KOPT-K1 (cell line): Measurements from ENCODE around the gene PRDM16.

Experiments used
- H3K27ac ChIP-seq: fragments of 200-600 bp; sonication (generic); 2 replicates; pipeline ENCODE4 v1.5.1; 2016; ENCODE audit warnings: antibody characterized with exemption, mild to moderate bottlenecking, low read depth, low read length; ENCODE audit not compliant: poor library complexity, severe bottlenecking
- H3K36me3 ChIP-seq: fragments of 200-600 bp; sonication (generic); 2 replicates; pipeline ENCODE4 v1.5.1; 2017; ENCODE audit warnings: antibody characterized with exemption, mild to moderate bottlenecking, low read length, moderate library complexity; ENCODE audit not compliant: insufficient read depth
- H3K9me3 ChIP-seq: fragments of 200-600 bp; sonication (generic); 2 replicates; pipeline ENCODE4 v1.5.1; 2017; ENCODE audit warnings: antibody characterized with exemption, low read length, mild to moderate bottlenecking; ENCODE audit not compliant: insufficient read depth, poor library complexity, severe bottlenecking

Gene PRDM16

GRCh38 chr1:3146907-3147306 lies 77.9 kb downstream of the PRDM16 start:
- H3K36me3 ChIP-seq = no peaks in the 10 kb centered on the region
- no peaks in the 10 kb centered on the region for H3K9me3 ChIP-seq
- no peak overlapping the region for H3K27ac ChIP-seq

GRCh38 chr1:3148171-3148570 lies 79.2 kb downstream of the PRDM16 start:
- Histone ChIP-seq H3K9me3 (no peaks in the 10 kb centered on the region), H3K36me3 (no peaks in the 10 kb centered on the region), H3K27ac (no peak overlapping the region)

GRCh38 chr1:3149277-3149676 lies 80.3 kb downstream of the PRDM16 start:
- Histone ChIP-seq H3K27ac (no peak overlapping the region), H3K9me3 (no peaks in the 10 kb centered on the region), H3K36me3 (no peaks in the 10 kb centered on the region)

- no peaks in the 10 kb centered on the region for H3K9me3 ChIP-seq
- no peaks in the 10 kb centered on the region for H3K36me3 ChIP-seq
- H3K27ac ChIP-seq = no peak overlapping the region
Observed at GRCh38 chr1:3151456-3151855, 82.5 kb downstream of the PRDM16 start.

- H3K9me3 ChIP-seq = no peaks in the 10 kb centered on the region
- H3K27ac ChIP-seq = no peak overlapping the region
- H3K36me3 ChIP-seq = no peaks in the 10 kb centered on the region
Observed at GRCh38 chr1:3152143-3152542, 83.1 kb downstream of the PRDM16 start.

- Histone ChIP-seq H3K36me3 (no peaks in the 10 kb centered on the region), H3K9me3 (no peaks in the 10 kb centered on the region), H3K27ac (no peak overlapping the region)
Observed at GRCh38 chr1:3153197-3153596, 84.2 kb downstream of the PRDM16 start.

GRCh38 chr1:3153902-3154795 lies 85.1 kb downstream of the PRDM16 start:
- H3K9me3 ChIP-seq = no peaks in the 10 kb centered on the region
- H3K36me3 ChIP-seq = no peaks in the 10 kb centered on the region
- H3K27ac ChIP-seq = no peak overlapping the region

- H3K9me3 ChIP-seq = no peaks in the 10 kb centered on the region
- no peaks in the 10 kb centered on the region for H3K36me3 ChIP-seq
- no peak overlapping the region for H3K27ac ChIP-seq
Observed at GRCh38 chr1:3155056-3155925, 86.3 kb downstream of the PRDM16 start.

GRCh38 chr1:3155926-3156220 lies 86.9 kb downstream of the PRDM16 start:
- no peaks in the 10 kb centered on the region for H3K36me3 ChIP-seq
- no peaks in the 10 kb centered on the region for H3K9me3 ChIP-seq
- H3K27ac ChIP-seq = no peak overlapping the region

- no peaks in the 10 kb centered on the region for H3K9me3 ChIP-seq
- H3K36me3 ChIP-seq = no peaks in the 10 kb centered on the region
- H3K27ac ChIP-seq = no peak overlapping the region
Observed at GRCh38 chr1:3156936-3157335, 87.9 kb downstream of the PRDM16 start.

- Histone ChIP-seq H3K36me3 (no peaks in the 10 kb centered on the region), H3K27ac (no peak overlapping the region), H3K9me3 (no peaks in the 10 kb centered on the region)
Observed at GRCh38 chr1:3158347-3158746, 89.3 kb downstream of the PRDM16 start.

- no peak overlapping the region for H3K27ac ChIP-seq
- no peaks in the 10 kb centered on the region for H3K9me3 ChIP-seq
- H3K36me3 ChIP-seq = no peaks in the 10 kb centered on the region
Observed at GRCh38 chr1:3159121-3159520, 90.1 kb downstream of the PRDM16 start.

GRCh38 chr1:3159996-3160395 lies 91.0 kb downstream of the PRDM16 start:
- Histone ChIP-seq H3K9me3 (no peaks in the 10 kb centered on the region), H3K36me3 (no peaks in the 10 kb centered on the region)

GRCh38 chr1:3160647-3161145 lies 91.7 kb downstream of the PRDM16 start:
- no peaks in the 10 kb centered on the region for H3K36me3 ChIP-seq
- no peaks in the 10 kb centered on the region for H3K9me3 ChIP-seq
- H3K27ac ChIP-seq = no peak overlapping the region

More at GRCh38 chr1:3159996-3160395, 91.0 kb downstream of the PRDM16 start:
- no peak overlapping the region for H3K27ac ChIP-seq

- H3K27ac ChIP-seq = no peak overlapping the region
- H3K9me3 ChIP-seq = no peaks in the 10 kb centered on the region
- no peaks in the 10 kb centered on the region for H3K36me3 ChIP-seq
Observed at GRCh38 chr1:3161176-3161840, 92.3 kb downstream of the PRDM16 start.
